Kidney epithelial cell (primary cell): ENCODE results near the gene DLL1. TPM values are rescaled to one million over a fixed set of nuclear protein-coding genes. Genes with fewer than 3 reads are reported as not detected.

ENCODE experiments used
- DNase-seq: peaks from one replicate; pipeline ENCODE4 v3.0.0-alpha.2; 2010; ENCODE audit warnings: low read depth
- H3K27me3 ChIP-seq: 2 replicates; pipeline ENCODE4 v1.6.0; 2011; ENCODE audit warnings: low read length; ENCODE audit not compliant: control insufficient read depth, insufficient read depth
- H3K36me3 ChIP-seq: 2 replicates; pipeline ENCODE4 v1.5.1; 2011; ENCODE audit warnings: low read length; ENCODE audit not compliant: control insufficient read depth, insufficient read depth
- H3K4me3 ChIP-seq: 2 replicates; pipeline ENCODE4 v1.5.1; 2011; ENCODE audit warnings: low read depth, mild to moderate bottlenecking, control low read depth, low read length
- CTCF ChIP-seq: IDR thresholded peaks from 2 replicates; pipeline ENCODE4 v1.5.1; 2011; ENCODE audit warnings: mild to moderate bottlenecking, moderate library complexity, low read length, control low read depth, inconsistent platforms; ENCODE audit not compliant: insufficient read depth, poor library complexity, severe bottlenecking
- total RNA-seq: library from RNA; depleted of rRNA; stranded (reverse); fragments of >200 nt; gene quantifications from 2 replicates; pipeline ENCODE4 v1.2.3, GENCODE V29; 2015

Gene DLL1
- total RNA-seq, 1 donor from 2014 or later = 3.8 TPM

GRCh38 chr6:170278743-170279094, 12.2 kb downstream of the DLL1 start:
- peaks cover 16% of the 10 kb centered on the region for H3K27me3 ChIP-seq
- H3K4me3 ChIP-seq = no peak overlapping the region
- H3K36me3 ChIP-seq = no peaks in the 10 kb centered on the region
- no peak for TF ChIP-seq CTCF
- DNase-seq = no peak

- DNase-seq = no peak
- Histone ChIP-seq H3K4me3 (no peak overlapping the region), H3K27me3 (peaks cover 19% of the 10 kb centered on the region), H3K36me3 (no peaks in the 10 kb centered on the region)
- TF ChIP-seq CTCF = no peak
These were observed 12.8 kb downstream of the DLL1 start for GRCh38 chr6:170277893-170278742.

- no peak for TF ChIP-seq CTCF
- peaks cover 28% of the 10 kb centered on the region for H3K27me3 ChIP-seq
- no peak for DNase-seq
- no peaks in the 10 kb centered on the region for H3K36me3 ChIP-seq
- no peak overlapping the region for H3K4me3 ChIP-seq
These were observed 14.4 kb downstream of the DLL1 start for GRCh38 chr6:170276369-170277057.

- H3K4me3 ChIP-seq = no peak overlapping the region
- no peaks in the 10 kb centered on the region for H3K36me3 ChIP-seq
- no peak for DNase-seq
- TF ChIP-seq CTCF = no peak
- H3K27me3 ChIP-seq = peaks cover 27% of the 10 kb centered on the region
These were observed 15.9 kb downstream of the DLL1 start for GRCh38 chr6:170274713-170275560.

GRCh38 chr6:170273681-170274080, 17.2 kb downstream of the DLL1 start:
- TF ChIP-seq CTCF = no peak
- no peak overlapping the region for H3K4me3 ChIP-seq
- DNase-seq = no peak
- H3K27me3 ChIP-seq = peaks cover 27% of the 10 kb centered on the region
- H3K36me3 ChIP-seq = no peaks in the 10 kb centered on the region
